Activated naive CD4-positive, alpha-beta T cell treated with anti-CD3 and anti-CD28 coated beads, Interleukin-2, amount 10 ng/mL, durations not matched to agents 7 days and 5 days (primary cell): ENCODE measurements around the gene VIL1.

Source experiments
- CTCF ChIA-PET: fragments of 350-600 bp; sonication (Branson Sonifier 250); formaldehyde crosslinking; loops from one replicate; lab custom pipeline; 2021; ENCODE audit warnings: antibody characterized with exemption; lab: Charles Lee
- DNase-seq: peaks from one replicate; pipeline ENCODE4 v3.0.0-alpha.2; 2020
- H3K27ac Mint-ChIP-seq: one replicate; pipeline ENCODE4 v1.8.0; 2021; ENCODE audit warnings: mild to moderate bottlenecking, moderate library complexity, mixed read lengths
- H3K27me3 Mint-ChIP-seq: one replicate; pipeline ENCODE4 v1.8.0; 2021; ENCODE audit warnings: mild to moderate bottlenecking, mixed read lengths
- H3K36me3 Mint-ChIP-seq: one replicate; pipeline ENCODE4 v1.8.0; 2021; ENCODE audit warnings: mixed read lengths
- H3K4me1 Mint-ChIP-seq: one replicate; pipeline ENCODE4 v1.8.0; 2021; ENCODE audit warnings: mixed read lengths
- H3K4me3 Mint-ChIP-seq: one replicate; pipeline ENCODE4 v1.8.0; 2021; ENCODE audit warnings: mild to moderate bottlenecking, moderate library complexity, mixed read lengths
- H3K9me3 Mint-ChIP-seq: one replicate; pipeline ENCODE4 v1.8.0; 2021; ENCODE audit warnings: mixed read lengths

VIL1 gene

GRCh38 chr2:218405086-218405745 is 13.7 kb upstream of the VIL1 start:
- peak overlapping the region; percentile 85 for H3K27ac Mint-ChIP-seq
- peaks cover 11% of the 10 kb centered on the region for H3K27me3 Mint-ChIP-seq
- DNase-seq, result no peak
- no peaks in the 10 kb centered on the region for H3K9me3 Mint-ChIP-seq
- H3K36me3 Mint-ChIP-seq, result peaks cover 37% of the 10 kb centered on the region
- CTCF ChIA-PET, result interaction anchor here (0.6 to 1.2 kb wide), 4 partner anchors 8 to 112 kb away, joined by 3 read pairs; no protein-coding TSS in a partner anchor
- H3K4me1 Mint-ChIP-seq, result peaks cover 67% of the 10 kb centered on the region
- peak overlapping the region; percentile 64 for H3K4me3 Mint-ChIP-seq

- DNase-seq, result peak; percentile 59
- Mint-ChIP-seq H3K4me3 (peak overlapping the region; percentile 64), H3K27me3 (peaks cover 11% of the 10 kb centered on the region), H3K36me3 (peaks cover 37% of the 10 kb centered on the region), H3K9me3 (no peaks in the 10 kb centered on the region), H3K27ac (peak overlapping the region; percentile 85), H3K4me1 (peaks cover 67% of the 10 kb centered on the region)
- CTCF ChIA-PET, result interaction anchor here (0.6 to 0.9 kb wide), 4 partner anchors 8 to 133 kb away, joined by 3 to 4 read pairs (median 3); no protein-coding TSS in a partner anchor
Observed at GRCh38 chr2:218405746-218406208, 13.1 kb upstream of the VIL1 start.

DNA sequence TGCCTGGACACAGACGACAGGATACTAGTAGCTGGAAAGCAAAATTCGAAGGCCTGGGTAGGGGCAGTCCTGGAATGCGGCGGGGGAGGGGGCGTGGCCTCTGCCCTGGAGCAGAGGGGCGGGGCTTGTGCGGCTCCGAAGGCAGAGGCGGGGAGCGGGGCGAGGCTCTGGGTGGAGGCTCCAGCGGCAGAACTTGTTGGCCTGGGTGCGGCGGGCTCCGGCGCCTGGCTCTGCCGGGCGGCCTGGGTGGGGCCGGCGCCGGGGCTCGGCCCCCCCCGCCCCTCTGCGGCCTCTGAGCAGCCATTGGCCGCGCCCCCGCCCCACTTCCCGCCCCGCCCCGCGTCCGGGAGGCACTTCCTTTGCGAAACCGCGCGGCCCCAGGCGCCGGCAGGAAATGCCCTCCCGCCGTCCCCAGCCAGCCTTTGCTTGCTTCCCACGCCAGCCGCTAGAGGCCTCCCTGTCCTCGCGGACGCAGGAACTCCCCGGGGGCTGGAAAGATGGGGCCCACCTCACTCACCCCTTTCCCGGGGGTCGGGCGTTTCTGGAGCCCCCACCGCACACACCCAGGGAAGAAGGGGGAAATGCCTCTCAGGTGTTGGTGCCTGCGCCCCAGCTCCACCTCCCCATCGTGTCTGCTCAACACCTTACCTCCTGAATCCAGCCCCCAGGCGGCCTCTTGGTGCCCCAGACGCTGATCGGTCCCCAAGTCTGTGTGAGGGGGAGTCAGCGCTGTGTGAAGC is 12.5 kb upstream of the VIL1 start:
- CTCF ChIA-PET, result interaction anchor here (0.6 to 1.5 kb wide), 4 partner anchors 60 to 176 kb away, joined by 3 to 7 read pairs (median 4); no protein-coding TSS in a partner anchor
- H3K27me3 Mint-ChIP-seq, result peaks cover 11% of the 10 kb centered on the region
- H3K27ac Mint-ChIP-seq, result peak overlapping the region; percentile 91
- peak overlapping the region; percentile 72 for H3K4me3 Mint-ChIP-seq
- H3K9me3 Mint-ChIP-seq, result no peaks in the 10 kb centered on the region
- H3K36me3 Mint-ChIP-seq, result peaks cover 33% of the 10 kb centered on the region
- peaks cover 63% of the 10 kb centered on the region for H3K4me1 Mint-ChIP-seq
- peak; percentile 98 for DNase-seq

DNA sequence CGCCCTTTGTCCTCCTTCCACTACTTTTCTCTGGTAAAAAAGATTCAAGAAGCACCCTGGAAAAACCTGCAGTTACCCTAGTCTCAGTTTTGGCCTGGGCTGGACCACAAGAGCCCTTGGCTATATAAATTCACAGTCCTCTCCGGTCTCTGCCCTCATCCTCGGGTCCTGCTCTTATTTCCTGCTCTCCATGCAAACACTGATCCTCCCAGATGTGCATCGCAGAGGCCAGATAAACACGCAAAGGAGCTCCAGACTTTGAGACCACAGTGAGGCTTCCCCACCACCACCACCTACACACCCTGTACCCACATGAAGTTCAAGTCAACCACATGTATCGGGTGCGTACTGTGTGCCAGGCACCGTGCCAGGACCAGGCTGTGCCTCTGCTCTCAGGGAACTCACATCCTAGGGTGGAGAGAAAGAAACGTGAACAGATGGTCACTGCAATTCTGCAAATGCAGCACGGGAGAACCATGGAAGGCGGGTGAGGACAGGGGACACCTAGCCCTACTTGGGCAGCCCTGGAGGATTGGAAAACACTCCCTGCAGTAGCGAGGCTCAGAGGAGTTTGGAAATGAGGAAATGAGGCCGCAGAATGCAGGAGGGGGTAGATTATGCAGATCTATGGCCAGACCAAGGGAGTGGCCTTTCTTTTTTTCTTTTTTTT is 11.8 kb upstream of the VIL1 start:
- Mint-ChIP-seq H3K27me3 (peaks cover 13% of the 10 kb centered on the region), H3K36me3 (peaks cover 28% of the 10 kb centered on the region), H3K27ac (peak overlapping the region; percentile 91), H3K9me3 (no peaks in the 10 kb centered on the region), H3K4me1 (peaks cover 58% of the 10 kb centered on the region), H3K4me3 (peak overlapping the region; percentile 72)
- CTCF ChIA-PET, result interaction anchor here (1.4 to 1.5 kb wide), 2 partner anchors 59 to 175 kb away, joined by 3 to 7 read pairs; no protein-coding TSS in a partner anchor
- DNase-seq, result peak; percentile 63

DNA sequence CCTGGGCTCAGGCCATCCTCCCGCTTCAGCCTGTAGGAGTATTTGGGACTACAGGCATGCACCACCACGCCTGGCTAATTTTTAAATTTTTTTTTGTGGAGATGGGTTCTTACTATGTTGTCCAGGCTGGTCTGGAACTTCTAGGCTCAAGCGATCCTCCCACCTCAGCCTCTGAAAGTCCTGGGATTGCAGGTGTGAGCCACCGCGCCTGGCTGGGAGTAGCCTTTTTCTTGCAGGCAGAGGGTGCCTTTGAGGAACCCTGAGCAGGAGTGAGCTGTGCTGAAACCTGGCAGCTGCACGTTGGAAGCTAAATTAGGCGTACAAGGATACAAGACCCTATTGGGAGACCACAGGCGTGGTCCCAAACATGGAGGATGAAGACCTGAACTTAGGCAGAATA is 11.2 kb upstream of the VIL1 start:
- DNase-seq, result no peak
- Mint-ChIP-seq H3K4me3 (no peak overlapping the region), H3K36me3 (peaks cover 25% of the 10 kb centered on the region), H3K27ac (peak overlapping the region; percentile 22), H3K27me3 (peaks cover 15% of the 10 kb centered on the region), H3K4me1 (peaks cover 59% of the 10 kb centered on the region), H3K9me3 (no peaks in the 10 kb centered on the region)
- CTCF ChIA-PET, result interaction anchor here (1.0 kb wide), 1 partner anchor 136 kb away, joined by 4 read pairs; no protein-coding TSS in a partner anchor

DNA sequence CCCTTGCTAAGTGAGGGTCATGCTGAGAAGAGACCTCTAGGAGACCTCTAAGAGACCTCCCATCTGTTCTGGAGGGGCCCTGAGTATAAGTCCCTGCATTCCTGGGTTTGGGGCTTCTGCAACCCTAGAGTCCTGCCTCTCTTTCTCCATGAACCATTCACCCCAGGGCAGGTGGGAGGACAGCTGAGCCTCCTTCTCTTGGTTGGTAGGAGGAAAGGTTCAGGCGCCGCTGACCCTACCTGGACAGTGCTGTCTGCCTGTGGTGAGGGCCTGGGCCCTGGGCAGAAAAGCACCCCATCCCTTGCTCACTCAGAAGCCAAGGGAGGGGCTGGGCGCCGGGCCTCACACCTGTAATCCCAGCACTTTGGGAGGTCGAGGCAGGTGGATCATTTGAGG is 604 bp upstream of the VIL1 start:
- CTCF ChIA-PET, result no interaction called here
- peaks cover 19% of the 10 kb centered on the region for H3K27me3 Mint-ChIP-seq

DNA sequence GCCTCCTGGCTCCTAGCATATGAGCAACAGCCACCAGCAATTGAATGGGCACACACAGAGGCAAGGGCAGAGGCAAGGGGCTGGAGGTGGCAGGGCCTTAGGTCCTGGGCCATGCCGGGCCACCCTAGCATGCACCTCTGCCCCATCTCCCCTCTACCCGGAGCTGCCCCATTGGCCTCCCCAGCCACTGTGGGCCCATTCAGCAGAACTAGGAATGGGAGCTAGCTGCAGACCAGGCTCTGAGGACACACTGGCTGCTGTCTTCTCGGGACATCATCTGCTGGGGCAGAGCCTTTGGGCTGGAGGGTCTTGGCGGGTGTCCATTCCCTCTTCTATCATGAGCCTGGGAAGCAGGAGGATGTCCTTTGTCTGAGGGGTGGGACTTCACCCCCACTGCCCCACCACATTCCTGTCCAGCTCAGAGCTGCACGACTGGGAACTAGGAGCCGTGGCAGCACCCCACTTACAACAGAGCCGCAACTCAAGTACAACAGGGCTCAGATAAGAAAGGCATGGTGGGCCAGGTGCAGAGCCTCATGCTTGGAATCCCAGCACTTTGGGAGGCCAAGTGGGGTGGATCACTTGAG is 800 bp downstream of the VIL1 start:
- H3K4me1 Mint-ChIP-seq, result no peaks in the 10 kb centered on the region
- no peak for DNase-seq
- CTCF ChIA-PET, result interaction anchor here (0.6 kb wide), 2 partner anchors 78 to 273 kb away, joined by 3 to 5 read pairs; no protein-coding TSS in a partner anchor
- no peak overlapping the region for H3K4me3 Mint-ChIP-seq
- H3K9me3 Mint-ChIP-seq, result no peaks in the 10 kb centered on the region
- H3K27ac Mint-ChIP-seq, result no peak overlapping the region
- peaks cover 28% of the 10 kb centered on the region for H3K27me3 Mint-ChIP-seq
- no peaks in the 10 kb centered on the region for H3K36me3 Mint-ChIP-seq

More for the DNA sequence above, 604 bp upstream of the VIL1 start:
- no peak for DNase-seq
- Mint-ChIP-seq H3K27ac (no peak overlapping the region), H3K4me1 (no peaks in the 10 kb centered on the region), H3K9me3 (no peaks in the 10 kb centered on the region), H3K36me3 (no peaks in the 10 kb centered on the region), H3K4me3 (no peak overlapping the region)

- DNase-seq, result no peak
- H3K27ac Mint-ChIP-seq, result no peak overlapping the region
- CTCF ChIA-PET, result no interaction called here
- H3K9me3 Mint-ChIP-seq, result no peaks in the 10 kb centered on the region
- H3K4me1 Mint-ChIP-seq, result no peaks in the 10 kb centered on the region
- peaks cover 28% of the 10 kb centered on the region for H3K27me3 Mint-ChIP-seq
- no peaks in the 10 kb centered on the region for H3K36me3 Mint-ChIP-seq
- H3K4me3 Mint-ChIP-seq, result no peak overlapping the region
Observed at GRCh38 chr2:218421027-218421426, 2.1 kb downstream of the VIL1 start.

- H3K4me1 Mint-ChIP-seq, result no peaks in the 10 kb centered on the region
- H3K27me3 Mint-ChIP-seq, result peaks cover 25% of the 10 kb centered on the region
- no peak overlapping the region for H3K4me3 Mint-ChIP-seq
- H3K36me3 Mint-ChIP-seq, result no peaks in the 10 kb centered on the region
- DNase-seq, result no peak
- no peak overlapping the region for H3K27ac Mint-ChIP-seq
- CTCF ChIA-PET, result interaction anchor here (0.7 kb wide), 1 partner anchor 382 kb away, joined by 4 read pairs; no protein-coding TSS in a partner anchor
- no peaks in the 10 kb centered on the region for H3K9me3 Mint-ChIP-seq
Observed at GRCh38 chr2:218422403-218423086, 3.6 kb downstream of the VIL1 start.

- H3K27me3 Mint-ChIP-seq, result peaks cover 23% of the 10 kb centered on the region
- no peak overlapping the region for H3K4me3 Mint-ChIP-seq
- no peaks in the 10 kb centered on the region for H3K9me3 Mint-ChIP-seq
- no peaks in the 10 kb centered on the region for H3K4me1 Mint-ChIP-seq
- no peak overlapping the region for H3K27ac Mint-ChIP-seq
- H3K36me3 Mint-ChIP-seq, result no peaks in the 10 kb centered on the region
- DNase-seq, result no peak
- CTCF ChIA-PET, result no interaction called here
Observed at GRCh38 chr2:218423584-218423983, 4.7 kb downstream of the VIL1 start.

DNA sequence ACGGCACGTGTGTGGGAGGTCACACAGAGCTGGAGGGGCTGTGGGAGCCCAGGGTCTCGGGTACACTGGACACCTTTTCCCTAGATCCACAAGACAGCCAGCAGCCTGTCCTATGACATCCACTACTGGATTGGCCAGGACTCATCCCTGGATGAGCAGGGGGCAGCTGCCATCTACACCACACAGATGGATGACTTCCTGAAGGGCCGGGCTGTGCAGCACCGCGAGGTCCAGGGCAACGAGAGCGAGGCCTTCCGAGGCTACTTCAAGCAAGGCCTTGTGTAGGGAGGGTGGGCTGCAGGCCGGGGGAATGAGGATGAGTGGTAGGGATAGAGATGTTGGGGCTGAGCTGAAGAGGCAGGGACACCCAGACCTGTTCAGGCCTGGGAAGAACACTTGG is 6.6 kb downstream of the VIL1 start:
- peaks cover 21% of the 10 kb centered on the region for H3K27me3 Mint-ChIP-seq
- H3K27ac Mint-ChIP-seq, result no peak overlapping the region
- H3K4me1 Mint-ChIP-seq, result peaks cover 3% of the 10 kb centered on the region
- no peak for DNase-seq
- no peaks in the 10 kb centered on the region for H3K9me3 Mint-ChIP-seq
- no peak overlapping the region for H3K4me3 Mint-ChIP-seq
- CTCF ChIA-PET, result interaction anchor here (0.6 kb wide), 1 partner anchor 1826 kb away, joined by 3 read pairs; no protein-coding TSS in a partner anchor
- no peaks in the 10 kb centered on the region for H3K36me3 Mint-ChIP-seq

DNA sequence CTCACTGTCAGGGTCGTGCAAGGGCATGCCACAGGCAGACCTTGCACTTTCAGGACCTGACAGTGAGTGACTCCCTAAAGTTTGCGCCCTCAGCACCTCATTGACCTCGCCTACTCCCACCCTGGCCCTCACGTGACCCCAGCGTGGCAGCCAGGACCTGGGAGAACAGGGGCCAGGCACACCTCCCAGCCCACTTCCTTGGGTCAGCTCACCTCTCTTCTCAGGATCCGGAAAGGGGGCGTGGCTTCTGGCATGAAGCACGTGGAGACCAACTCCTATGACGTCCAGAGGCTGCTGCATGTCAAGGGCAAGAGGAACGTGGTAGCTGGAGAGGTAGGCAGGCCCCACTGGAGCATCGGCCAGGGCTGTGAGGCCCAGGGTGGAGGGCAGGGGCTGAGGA is 8.8 kb downstream of the VIL1 start:
- H3K27ac Mint-ChIP-seq, result no peak overlapping the region
- no peak overlapping the region for H3K4me3 Mint-ChIP-seq
- CTCF ChIA-PET, result no interaction called here
- no peaks in the 10 kb centered on the region for H3K36me3 Mint-ChIP-seq
- H3K27me3 Mint-ChIP-seq, result peaks cover 33% of the 10 kb centered on the region
- no peaks in the 10 kb centered on the region for H3K9me3 Mint-ChIP-seq
- peaks cover 3% of the 10 kb centered on the region for H3K4me1 Mint-ChIP-seq
- DNase-seq, result no peak

DNA sequence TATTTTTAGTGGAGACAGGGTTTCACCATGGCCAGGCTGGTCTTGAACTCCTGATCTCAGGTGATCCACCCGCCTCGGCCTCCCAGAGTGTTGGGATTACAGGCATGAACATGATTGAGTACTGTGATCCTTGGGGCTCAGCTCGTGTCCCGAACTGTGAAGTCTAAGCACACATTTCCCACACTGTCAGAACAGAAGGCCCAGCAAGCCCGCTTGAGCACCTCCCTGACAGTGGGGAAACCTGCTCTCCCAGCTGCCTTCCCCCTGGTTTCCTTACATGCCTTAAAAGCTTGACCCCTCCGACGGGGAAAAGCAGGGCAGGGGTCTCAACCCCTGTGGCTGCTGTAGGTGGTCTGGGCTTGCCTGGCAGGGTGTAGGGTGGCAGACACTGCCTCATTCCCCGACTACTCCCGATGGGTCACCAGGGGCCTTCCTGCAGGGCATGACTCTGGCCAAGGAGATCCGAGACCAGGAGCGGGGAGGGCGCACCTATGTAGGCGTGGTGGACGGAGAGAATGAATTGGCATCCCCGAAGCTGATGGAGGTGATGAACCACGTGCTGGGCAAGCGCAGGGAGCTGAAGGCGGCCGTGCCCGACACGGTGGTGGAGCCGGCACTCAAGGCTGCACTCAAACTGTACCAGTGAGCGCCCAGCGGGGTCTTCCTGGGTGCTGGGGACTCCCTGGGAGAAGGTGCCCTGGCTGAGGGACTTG is 10.1 kb downstream of the VIL1 start:
- Mint-ChIP-seq H3K27me3 (peaks cover 30% of the 10 kb centered on the region), H3K36me3 (no peaks in the 10 kb centered on the region), H3K4me1 (peaks cover 3% of the 10 kb centered on the region), H3K9me3 (no peaks in the 10 kb centered on the region), H3K4me3 (no peak overlapping the region), H3K27ac (no peak overlapping the region)
- CTCF ChIA-PET, result no interaction called here
- DNase-seq, result no peak
